HEK293 (cell line): Measurements from ENCODE around the gene FAT2.

Experiments used
- ATF2 ChIP-seq: fragments of 450-650 bp; formaldehyde crosslinking; IDR thresholded peaks from 2 replicates; pipeline ENCODE4 v1.5.1; 2016; ENCODE audit warnings: missing biosample characterization, missing genetic modification characterization, low read depth
- CTCF ChIP-seq: fragments of 450-650 bp; formaldehyde crosslinking; IDR thresholded peaks from 2 replicates; pipeline ENCODE4 v1.5.1; 2016; ENCODE audit warnings: missing biosample characterization, missing genetic modification characterization
- ZNF157 ChIP-seq: fragments of 450-650 bp; formaldehyde crosslinking; IDR thresholded peaks from 2 replicates; pipeline ENCODE4 v1.5.1; 2016; ENCODE audit warnings: missing biosample characterization, missing genetic modification characterization
- ZNF223 ChIP-seq: fragments of 450-650 bp; formaldehyde crosslinking; IDR thresholded peaks from 2 replicates; pipeline ENCODE4 v1.5.1; 2016; ENCODE audit warnings: missing biosample characterization, missing genetic modification characterization
- ZNF274 ChIP-seq, 2 experiments: fragments of 200-500 bp in 1 of 2; fragments of 450-650 bp in 1 of 2; sonication (Bioruptor generic) in 1 of 2; formaldehyde crosslinking in 1 of 2; IDR thresholded peaks; 2 replicates each; pipeline versions ENCODE4 v1.5.1 to v1.6.1; 2014 to 2016; ENCODE audit warnings: borderline replicate concordance in 1 of 2, inconsistent platforms in 1 of 2, low read length in 1 of 2, missing biosample characterization in 1 of 2, missing genetic modification characterization in 1 of 2
- ZNF280D ChIP-seq: fragments of 450-650 bp; formaldehyde crosslinking; IDR thresholded peaks from 2 replicates; pipeline ENCODE4 v1.5.1; 2016; ENCODE audit warnings: missing biosample characterization, missing genetic modification characterization
- ZNF335 ChIP-seq: fragments of 450-650 bp; formaldehyde crosslinking; conservative IDR thresholded peaks from 2 replicates; pipeline ENCODE4 v1.5.1; 2016; ENCODE audit warnings: missing biosample characterization, missing genetic modification characterization
- ZNF548 ChIP-seq: fragments of 450-650 bp; formaldehyde crosslinking; IDR thresholded peaks from 2 replicates; pipeline ENCODE4 v1.5.1; 2016; ENCODE audit warnings: missing biosample characterization, missing genetic modification characterization
- ZNF629 ChIP-seq: fragments of 450-650 bp; formaldehyde crosslinking; IDR thresholded peaks from 2 replicates; pipeline ENCODE4 v1.5.1; 2017; ENCODE audit warnings: missing biosample characterization, missing genetic modification characterization

GRCh38 chr5:151549713-151550112 is 41.4 kb downstream of the FAT2 start:
- no peak for TF ChIP-seq ZNF274 (IDR thresholded peaks at IDR 0.05; ENCODE audit: low read length)
- no peak for TF ChIP-seq ZNF274 (tag by site-specific recombination; IDR thresholded peaks at IDR 0.05; ENCODE audit: borderline replicate concordance)
- TF ChIP-seq CTCF (tag by site-specific recombination) = no peak
- TF ChIP-seq ZNF548 (tag by site-specific recombination) = no peak
- TF ChIP-seq ZNF335 (tag by site-specific recombination) = no peak
- no peak for TF ChIP-seq ZNF223 (tag by site-specific recombination)
- TF ChIP-seq ZNF157 (tag by site-specific recombination) = no peak
- TF ChIP-seq ZNF629 (tag by site-specific recombination) = no peak
- no peak for TF ChIP-seq ZNF280D
- TF ChIP-seq ATF2 = no peak
